BE2C (cell line): ENCODE results near the gene ZNF581.

ENCODE experiments used
- DNase-seq: peaks from one replicate; pipeline ENCODE4 v3.0.0-alpha.2; 2020
- H3K27me3 ChIP-seq: fragments of 250-450 bp; sonication (Bioruptor Pico); 2 replicates; pipeline ENCODE4 v1.5.1; 2020; ENCODE audit warnings: mild to moderate bottlenecking
- H3K36me3 ChIP-seq: fragments of 250-450 bp; sonication (Bioruptor Pico); 2 replicates; pipeline ENCODE4 v1.5.1; 2020; ENCODE audit warnings: mild to moderate bottlenecking
- H3K4me1 ChIP-seq: fragments of 250-450 bp; sonication (Bioruptor Pico); 2 replicates; pipeline ENCODE4 v1.5.1; 2020
- H3K4me3 ChIP-seq: 2 replicates; pipeline ENCODE4 v1.5.1; 2011; ENCODE audit warnings: low read depth, low read length
- H3K9me3 ChIP-seq: fragments of 250-450 bp; sonication (Bioruptor Pico); 2 replicates; pipeline ENCODE4 v1.5.1; 2020
- TF ChIP-seq, protein P1 (sequence below): IDR thresholded peaks from 2 replicates; pipeline ENCODE4 v1.5.1; 2012; ENCODE audit warnings: mild to moderate bottlenecking, low read depth, low read length

Gene ZNF581

DNA sequence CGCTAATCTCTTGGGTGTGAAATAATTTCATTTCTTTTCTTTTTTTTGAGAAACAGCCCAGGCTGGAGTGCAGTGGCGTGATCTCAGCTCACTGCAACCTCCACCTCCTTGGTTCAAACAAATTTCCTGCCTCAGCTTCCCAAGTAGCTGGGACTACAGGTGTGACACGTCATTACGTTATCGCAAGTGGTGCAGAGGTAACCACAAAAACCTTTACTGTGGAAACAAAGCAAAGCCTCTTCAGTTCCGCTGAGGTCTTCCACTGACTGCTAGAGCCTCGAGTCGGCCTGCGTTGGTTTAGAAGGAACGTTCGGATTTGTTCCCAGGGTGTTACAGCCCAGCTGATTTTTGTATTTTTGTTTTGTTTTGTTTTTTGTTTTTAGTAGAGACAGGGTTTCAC, 17.1 kb upstream of the ZNF581 start:
- Histone ChIP-seq H3K9me3 (no peaks in the 10 kb centered on the region), H3K4me3 (no peak overlapping the region), H3K4me1 (no peaks in the 10 kb centered on the region), H3K27me3 (no peaks in the 10 kb centered on the region), H3K36me3 (no peaks in the 10 kb centered on the region)
- TF ChIP-seq, protein P1, sequence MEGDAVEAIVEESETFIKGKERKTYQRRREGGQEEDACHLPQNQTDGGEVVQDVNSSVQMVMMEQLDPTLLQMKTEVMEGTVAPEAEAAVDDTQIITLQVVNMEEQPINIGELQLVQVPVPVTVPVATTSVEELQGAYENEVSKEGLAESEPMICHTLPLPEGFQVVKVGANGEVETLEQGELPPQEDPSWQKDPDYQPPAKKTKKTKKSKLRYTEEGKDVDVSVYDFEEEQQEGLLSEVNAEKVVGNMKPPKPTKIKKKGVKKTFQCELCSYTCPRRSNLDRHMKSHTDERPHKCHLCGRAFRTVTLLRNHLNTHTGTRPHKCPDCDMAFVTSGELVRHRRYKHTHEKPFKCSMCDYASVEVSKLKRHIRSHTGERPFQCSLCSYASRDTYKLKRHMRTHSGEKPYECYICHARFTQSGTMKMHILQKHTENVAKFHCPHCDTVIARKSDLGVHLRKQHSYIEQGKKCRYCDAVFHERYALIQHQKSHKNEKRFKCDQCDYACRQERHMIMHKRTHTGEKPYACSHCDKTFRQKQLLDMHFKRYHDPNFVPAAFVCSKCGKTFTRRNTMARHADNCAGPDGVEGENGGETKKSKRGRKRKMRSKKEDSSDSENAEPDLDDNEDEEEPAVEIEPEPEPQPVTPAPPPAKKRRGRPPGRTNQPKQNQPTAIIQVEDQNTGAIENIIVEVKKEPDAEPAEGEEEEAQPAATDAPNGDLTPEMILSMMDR: no peak
- DNase-seq: no peak

DNA sequence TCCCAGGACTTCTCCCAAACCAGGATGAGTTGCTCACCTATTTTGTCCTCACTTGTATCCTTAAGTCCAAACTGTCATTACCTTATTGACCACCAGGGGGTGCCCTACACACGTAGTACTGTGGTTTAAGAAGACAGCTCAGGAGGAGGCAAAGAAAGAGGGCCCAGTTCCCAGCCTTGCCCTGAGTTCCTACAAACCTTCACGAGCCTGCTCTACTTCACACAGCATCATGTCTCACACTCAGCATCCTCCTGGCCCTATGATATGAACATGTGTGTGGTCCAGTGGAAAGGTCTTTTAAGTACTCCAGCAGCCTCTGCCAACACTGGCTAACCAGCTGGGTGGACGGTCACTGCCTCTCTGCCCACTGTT, 11.0 kb upstream of the ZNF581 start:
- peak; percentile 92 for DNase-seq
- no peaks in the 10 kb centered on the region for H3K4me1 ChIP-seq
- TF ChIP-seq, protein P1: peak; percentile 92
- H3K36me3 ChIP-seq: no peaks in the 10 kb centered on the region
- H3K27me3 ChIP-seq: no peaks in the 10 kb centered on the region
- H3K9me3 ChIP-seq: no peaks in the 10 kb centered on the region
- H3K4me3 ChIP-seq: no peak overlapping the region

DNA sequence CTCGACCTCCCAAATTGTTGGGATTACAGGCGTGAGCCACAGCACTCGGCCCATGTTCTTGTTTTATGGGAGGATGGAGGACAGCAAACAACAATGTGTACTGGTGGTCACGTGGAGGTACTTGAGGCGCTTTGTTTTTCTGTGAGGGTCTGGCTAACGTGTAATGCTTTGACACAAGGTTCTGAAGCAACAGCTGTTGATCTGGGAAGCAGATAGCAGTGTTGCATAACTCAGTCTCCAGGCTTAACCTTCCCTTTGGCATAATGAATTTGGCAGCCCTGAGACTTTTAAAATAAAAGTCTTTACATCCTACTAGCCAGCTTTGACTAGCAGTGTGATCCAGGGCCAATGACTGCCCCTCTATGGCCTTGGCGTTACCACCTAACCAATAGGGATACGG, 9.6 kb upstream of the ZNF581 start:
- H3K36me3 ChIP-seq: no peaks in the 10 kb centered on the region
- H3K4me3 ChIP-seq: no peak overlapping the region; the same call in 1 of the 2 replicates
- H3K27me3 ChIP-seq: no peaks in the 10 kb centered on the region
- DNase-seq: no peak
- H3K9me3 ChIP-seq: no peaks in the 10 kb centered on the region
- TF ChIP-seq, protein P1: no peak
- no peaks in the 10 kb centered on the region for H3K4me1 ChIP-seq

DNA sequence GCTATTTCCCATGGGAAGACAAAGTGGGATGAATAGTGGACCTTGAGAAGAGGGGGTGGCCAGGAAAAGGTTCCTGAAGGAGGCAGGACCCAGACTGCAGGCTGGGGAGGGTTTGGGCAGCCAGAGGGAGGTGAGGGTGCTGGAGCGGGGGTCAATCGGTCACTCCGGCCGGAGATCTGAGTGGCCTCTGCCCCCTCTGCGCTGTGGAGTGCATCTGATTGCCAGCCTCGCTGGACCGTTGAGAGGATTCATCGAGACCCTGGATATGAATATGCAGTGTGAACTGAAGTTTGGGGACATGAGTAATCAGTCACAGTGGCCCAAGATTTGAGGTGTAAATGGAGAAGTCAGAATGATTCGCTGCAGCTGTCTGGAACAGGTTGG, 8.1 kb upstream of the ZNF581 start:
- Histone ChIP-seq H3K36me3 (no peaks in the 10 kb centered on the region), H3K9me3 (no peaks in the 10 kb centered on the region), H3K4me3 (peak overlapping the region; percentile 99), H3K27me3 (no peaks in the 10 kb centered on the region), H3K4me1 (peaks cover 3% of the 10 kb centered on the region)
- no peak for DNase-seq
- TF ChIP-seq, protein P1: no peak

DNA sequence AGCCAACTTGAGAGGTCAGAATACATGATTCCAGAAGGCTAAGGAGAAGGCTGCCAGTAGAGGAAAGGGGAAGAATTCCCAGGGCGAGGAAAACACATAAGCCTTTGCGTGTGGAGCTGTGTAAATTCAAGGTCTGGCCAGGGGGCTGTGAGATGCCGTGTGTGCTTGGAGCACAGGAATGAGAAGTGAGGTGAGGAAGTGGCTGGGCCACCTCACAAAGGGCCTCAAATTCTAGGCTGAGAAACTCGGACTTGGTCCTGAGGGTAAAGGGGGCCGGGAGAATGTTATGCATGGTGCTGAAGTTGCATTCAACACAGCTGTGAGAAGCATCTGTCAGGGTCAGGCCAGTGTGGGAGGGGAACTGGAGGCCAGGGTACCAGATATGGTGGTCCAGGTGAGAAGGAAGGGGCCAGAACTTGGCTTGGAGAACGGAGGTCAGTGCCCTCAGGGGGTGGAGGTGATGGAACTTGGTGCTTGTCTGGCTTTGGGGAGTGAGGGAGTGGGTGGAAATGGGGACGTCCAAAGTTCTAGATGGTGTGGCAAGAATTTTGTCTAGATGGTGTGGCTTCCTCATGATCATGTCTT, 7.5 kb upstream of the ZNF581 start:
- Histone ChIP-seq H3K36me3 (no peaks in the 10 kb centered on the region), H3K4me1 (peaks cover 6% of the 10 kb centered on the region), H3K9me3 (no peaks in the 10 kb centered on the region), H3K27me3 (no peaks in the 10 kb centered on the region), H3K4me3 (peak overlapping the region; percentile 99)
- TF ChIP-seq, protein P1: no peak
- DNase-seq: no peak

DNA sequence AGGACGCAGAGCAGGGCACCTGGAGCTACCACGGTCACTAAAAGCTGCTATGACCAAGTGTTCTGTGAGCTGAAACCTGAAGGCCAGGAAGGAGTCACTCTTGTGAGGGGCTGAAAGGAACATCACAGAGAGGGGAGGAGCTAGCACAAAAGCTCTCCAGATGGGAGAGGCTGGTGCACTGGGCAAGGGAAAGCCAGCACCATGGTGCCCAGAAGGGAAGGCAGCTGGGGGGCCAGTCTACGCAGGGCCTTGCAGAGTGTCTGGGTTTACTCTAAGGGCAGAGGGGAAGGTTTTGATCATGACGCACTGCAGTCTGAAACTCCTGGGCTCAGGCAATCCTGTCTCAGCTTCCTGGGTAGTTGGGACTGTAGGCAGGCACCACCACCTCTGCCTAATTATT, 6.7 kb upstream of the ZNF581 start:
- Histone ChIP-seq H3K4me1 (peaks cover 6% of the 10 kb centered on the region), H3K4me3 (no peak overlapping the region), H3K27me3 (no peaks in the 10 kb centered on the region), H3K36me3 (no peaks in the 10 kb centered on the region), H3K9me3 (no peaks in the 10 kb centered on the region)
- TF ChIP-seq, protein P1: no peak
- no peak for DNase-seq
